ENCODE data around the gene KDM6B.

KDM6B gene

GRCh38 chr17:7841915-7842379, 7.9 kb downstream of the KDM6B start:
- ChIA-PET CTCF (interaction anchor here (0.8 to 2.0 kb wide), 5 partner anchors 9 to 215 kb away, joined by 3 to 7 read pairs (median 4); partner anchors contain the start of gene NAA38), POLR2A (interaction anchor here (0.6 to 7.7 kb wide), 15 partner anchors 8 to 221 kb away, joined by 3 to 110 read pairs (median 4); partner anchors contain the start of genes CYB5D1, KDM6B, NAA38 and TMEM88)
- Histone ChIP-seq H3K4me1 (ENCODE audit: control insufficient read depth, insufficient read depth, low read length) (peaks cover 31% of the 10 kb centered on the region), H3K4me3 (ENCODE audit: low read depth, low read length) (peak overlapping the region; percentile 70), H3K9me3 (ENCODE audit: control insufficient read depth, insufficient read depth, low read depth, low read length) (no peaks in the 10 kb centered on the region), H3K36me3 (ENCODE audit: control insufficient read depth in 2 of 2, insufficient read depth in 1 of 2, low read length in 2 of 2) (peaks cover 5 to 22% of the 10 kb centered on the region in 2 experiments; a peak in 2 of 3 replicates), H3K27ac (ENCODE audit: extremely low read depth, low read depth, low read length) (peak overlapping the region; percentile 96)
- TF ChIP-seq ZNF292 (tag by site-specific recombination; IDR thresholded peaks at IDR 0.05; ENCODE audit: borderline replicate concordance, low read depth) = no peak
- no peak for TF ChIP-seq ZNF843 (tag by site-specific recombination; IDR thresholded peaks at IDR 0.05)
- TF ChIP-seq HIC1 (tag by site-specific recombination; IDR thresholded peaks at IDR 0.05) = no peak
- peak; percentile 55 for TF ChIP-seq SP2 (tag by site-specific recombination; IDR thresholded peaks at IDR 0.05)
- TF ChIP-seq YY1 (tag by site-specific recombination; IDR thresholded peaks at IDR 0.05) = no peak
- TF ChIP-seq ZBTB11 (tag by site-specific recombination; conservative IDR thresholded peaks at IDR 0.05; ENCODE audit: low read depth) = no peak
- 0 out of 2 replicates have a peak, but pooled peaks have one; percentile 39 for TF ChIP-seq PBX3 (CRISPR knock-in tag; IDR thresholded peaks at IDR 0.05)
- no peak for TF ChIP-seq AEBP2 (tag by site-specific recombination; IDR thresholded peaks at IDR 0.05; ENCODE audit: borderline replicate concordance)
- no peak for TF ChIP-seq GLI2 (tag by site-specific recombination; IDR thresholded peaks at IDR 0.05; ENCODE audit: borderline replicate concordance, low read depth)
- no peak for TF ChIP-seq ZNF830 (tag by site-specific recombination; IDR thresholded peaks at IDR 0.05; ENCODE audit: low read depth)
- TF ChIP-seq ZBTB7A (tag by site-specific recombination; IDR thresholded peaks at IDR 0.05; ENCODE audit: low read depth) = peak; percentile 67; the same call in 1 of the 2 replicates
- TF ChIP-seq ZEB2 (tag by site-specific recombination; IDR thresholded peaks at IDR 0.05) = peak; percentile 90
- TF ChIP-seq ZNF398 (tag by site-specific recombination; IDR thresholded peaks at IDR 0.05) = no peak; the same call in 1 of the 2 replicates
- TF ChIP-seq ZNF423 (tag by site-specific recombination; IDR thresholded peaks at IDR 0.05) = peak; percentile 52; the same call in 1 of the 2 replicates
- no peak for TF ChIP-seq ZSCAN30 (tag by site-specific recombination; IDR thresholded peaks at IDR 0.05)
- peak; percentile 6; the same call in 1 of the 2 replicates for TF ChIP-seq ZBTB21 (tag by site-specific recombination; IDR thresholded peaks at IDR 0.05)
- TF ChIP-seq ZNF362 (tag by site-specific recombination; IDR thresholded peaks at IDR 0.05) = no peak
- TF ChIP-seq ZBTB49 (tag by site-specific recombination; IDR thresholded peaks at IDR 0.05; ENCODE audit: low read depth) = no peak
- no peak for TF ChIP-seq GLI4 (tag by site-specific recombination; IDR thresholded peaks at IDR 0.05)
- no peak for TF ChIP-seq ZNF639 (tag by site-specific recombination; IDR thresholded peaks at IDR 0.05)
- TF ChIP-seq ZNF768 (tag by site-specific recombination; IDR thresholded peaks at IDR 0.05) = no peak
